HepG2 (cell line): Measurements from ENCODE around the gene MAGEH1. TPM values are rescaled to one million over a fixed set of nuclear protein-coding genes. Genes with fewer than 3 reads are reported as not detected.

Source experiments
- ATAC-seq: fragments of 200-7000 bp; cut with Tn5 transposase; 3 replicates; pipeline ENCODE4 v1.9.1; 2020; ENCODE audit warnings: mild to moderate bottlenecking, moderate library complexity
- Bru-seq: library from RNA; stranded (reverse); fragments of 400-500 nt; gene quantifications from one replicate; lab custom pipeline; 2021; lab: Mats Ljungman, UMichigan
- BruChase-seq, 2 experiments: library from RNA; stranded (reverse); fragments of 400-500 nt; gene quantifications; one replicate each; lab custom pipeline; 2021; lab: Mats Ljungman, UMichigan
- BruUV-seq: library from RNA; stranded (reverse); fragments of 400-500 nt; replicated peaks from 2 replicates; lab custom pipeline; 2021; lab: Mats Ljungman, UMichigan
- CTCF ChIA-PET: fragments of 300-600 bp; formaldehyde crosslinking; extraction: SDS; loops from one replicate; lab custom pipeline; 2021; ENCODE audit warnings: low total read pairs, inconsistent platforms, low intra/inter-chr PET ratio; lab: Yijun Ruan, JAX
- POLR2A ChIA-PET: fragments of 350-600 bp; sonication (Branson Sonifier 250); formaldehyde crosslinking; loops from one replicate; lab custom pipeline; 2020; ENCODE audit warnings: antibody characterized with exemption, inconsistent platforms; lab: Yijun Ruan, JAX
- DNase-seq: peaks from one replicate; pipeline ENCODE4 v3.0.0-alpha.2; 2015; ENCODE audit warnings: low spot score
- FAIRE-seq: peaks from 3 replicates; lab custom pipeline; 2011; peaks lifted over from hg19 to GRCh38; lab: Jason Lieb, UNC
- H2AFZ ChIP-seq: one replicate; pipeline ENCODE4 v1.6.1; 2011; ENCODE audit warnings: low read length, inconsistent platforms
- H3K27ac ChIP-seq: fragments of 300-600 bp; 3 replicates; pipeline ENCODE4 v1.8.0; 2011; ENCODE audit warnings: mixed run types, mild to moderate bottlenecking, mixed read lengths, low read length, inconsistent platforms; ENCODE audit not compliant: insufficient read depth; ENCODE audit errors: extremely low read length
- H3K27me3 ChIP-seq, 2 experiments: fragments of 200-600 bp in 1 of 2; 2 replicates in 1 of 2; 3 replicates in 1 of 2; pipeline versions ENCODE4 v1.6.0 to v1.8.0; 2011; ENCODE audit warnings: low read length in 2 of 2, mild to moderate bottlenecking in 2 of 2, moderate library complexity in 2 of 2, inconsistent platforms in 1 of 2; ENCODE audit not compliant: insufficient read depth in 2 of 2, control insufficient read depth in 1 of 2
- H3K36me3 ChIP-seq, 2 experiments: fragments of 200-600 bp in 1 of 2; replicated peaks in 1 of 2; 2 replicates in 1 of 2; 3 replicates in 1 of 2; pipeline versions ENCODE4 v1.5.1 to v1.8.0; 2011; ENCODE audit warnings: low read length in 2 of 2, inconsistent platforms in 1 of 2; ENCODE audit not compliant: insufficient read depth in 2 of 2, control insufficient read depth in 1 of 2
- H3K4me1 ChIP-seq: 2 replicates; pipeline ENCODE4 v1.5.1; 2012; ENCODE audit warnings: low read length, inconsistent platforms; ENCODE audit not compliant: insufficient read depth
- H3K4me2 ChIP-seq: 2 replicates; pipeline ENCODE4 v1.6.0; 2011; ENCODE audit warnings: low read depth, low read length, inconsistent platforms
- H3K4me3 ChIP-seq, 3 experiments: fragments of 200-600 bp in 1 of 3; sonication (generic), shearing (Covaris generic) in 1 of 3; replicated peaks in 1 of 3; 2 replicates each; pipeline ENCODE4 v1.5.1; 2011 to 2016; ENCODE audit warnings: low read length in 3 of 3, inconsistent platforms in 2 of 3, low read depth in 2 of 3, mild to moderate bottlenecking in 2 of 3, control low read depth in 1 of 3, mixed read lengths in 1 of 3; ENCODE audit not compliant: insufficient read depth in 1 of 3
- H3K79me2 ChIP-seq: one replicate; pipeline ENCODE4 v1.6.1; 2011; ENCODE audit warnings: low read length, inconsistent platforms; ENCODE audit not compliant: insufficient read depth
- H3K9ac ChIP-seq: 2 replicates; pipeline ENCODE4 v1.6.0; 2011; ENCODE audit warnings: mild to moderate bottlenecking, low read depth, low read length, inconsistent platforms; ENCODE audit not compliant: insufficient read depth
- H3K9me3 ChIP-seq: 2 replicates; pipeline ENCODE4 v1.5.1; 2012; ENCODE audit warnings: mild to moderate bottlenecking, low read length
- H4K20me1 ChIP-seq: 2 replicates; pipeline ENCODE4 v1.6.0; 2011; ENCODE audit warnings: inconsistent platforms, mild to moderate bottlenecking, low read length, moderate library complexity; ENCODE audit not compliant: insufficient read depth
- FOXA3 ChIP-seq: IDR thresholded peaks from 2 replicates; pipeline ENCODE4 v1.6.1; 2016; ENCODE audit warnings: missing genetic modification reagents, missing compliant biosample characterization
- FOXO1 ChIP-seq: sonication (generic); formaldehyde crosslinking; IDR thresholded peaks from 2 replicates; pipeline ENCODE4 v1.4.0; 2020; ENCODE audit warnings: missing genetic modification reagents
- MAFF ChIP-seq: IDR thresholded peaks from 2 replicates; pipeline ENCODE4 v1.6.1; 2011; ENCODE audit warnings: low read depth, low read length, improper control_type of control experiment
- NFRKB ChIP-seq: fragments of 450-650 bp; IDR thresholded peaks from 2 replicates; pipeline ENCODE4 v1.6.1; 2017
- PTBP1 ChIP-seq: fragments of 200-400 bp; formaldehyde crosslinking; IDR thresholded peaks from 2 replicates; pipeline ENCODE4 v1.6.1; 2018; ENCODE audit warnings: low read length, low read depth; ENCODE audit not compliant: poor library complexity, severe bottlenecking
- RBFOX2 ChIP-seq: fragments of 200-400 bp; formaldehyde crosslinking; IDR thresholded peaks from 2 replicates; pipeline ENCODE4 v1.6.1; 2017; ENCODE audit warnings: low read depth, mild to moderate bottlenecking, low read length
- ZFX ChIP-seq: sonication (generic); formaldehyde crosslinking; IDR thresholded peaks from 2 replicates; pipeline ENCODE4 v1.4.0; 2020; ENCODE audit warnings: mild to moderate bottlenecking, low read depth, missing genetic modification reagents, moderate library complexity
- ZNF180 ChIP-seq: sonication (generic); formaldehyde crosslinking; IDR thresholded peaks from 2 replicates; pipeline ENCODE4 v1.4.0; 2020; ENCODE audit warnings: low read depth, missing genetic modification reagents, borderline replicate concordance
- ZNF547 ChIP-seq: sonication (generic); formaldehyde crosslinking; IDR thresholded peaks from 2 replicates; pipeline ENCODE4 v1.5.1; 2020; ENCODE audit warnings: mild to moderate bottlenecking, missing genetic modification reagents
- WGBS: methylation state at CpG from one replicate; pipeline ENCODE4 v1.1.6; 2017; ENCODE audit warnings: low lambda C conversion rate; 5-methylcytosine and 5-hydroxymethylcytosine counted together
- in situ Hi-C: cut with HindIII; loops from 2 replicates; pipeline ENCODE4 v1.10.0; 2017; ENCODE audit warnings: low pct_unique_long_range_greater_than_20kb; ENCODE audit not compliant: extremely low pct_ligation_motif_present
- intact Hi-C: fragments of 100-400 bp; cut with micrococcal nuclease; formaldehyde crosslinking; loops from one replicate; pipeline ENCODE4 v1.10.0; 2022; ENCODE audit not compliant: unreplicated experiment
- long read RNA-seq, 2 experiments: library from RNA in 1 of 2; library from polyadenylated mRNA in 1 of 2; stranded (forward) in 1 of 2; unstranded in 1 of 2; transcript quantifications; one replicate each; pipeline ENCODE4 v2.0.0, GENCODE V29; 2019 to 2022
- polyA minus RNA-seq, 3 experiments: library from RNA; depleted of rRNA, polyadenylated mRNA; stranded (reverse); fragments of >200 nt; gene quantifications; 2 replicates each; pipeline ENCODE4 v1.2.3, GENCODE V29; 2011; ENCODE audit warnings: low replicate concordance in 1 of 3
- polyA plus RNA-seq, 8 experiments: library from polyadenylated mRNA; depleted of rRNA in 3 of 8; stranded (reverse) in 7 of 8; unstranded in 1 of 8; fragments of >200 nt; fragmentation: Illumina TruSeq in 4 of 8; extraction: Trizol in 4 of 8; gene quantifications; 2 replicates each; pipeline versions ENCODE4 v1.2.1 to v1.2.3, GENCODE V29; 2011 to 2016; ENCODE audit warnings: low read depth in 4 of 8, missing spikeins in 1 of 8, mixed read lengths in 1 of 8; ENCODE audit not compliant: insufficient read depth in 1 of 8
- total RNA-seq, 5 experiments: library from RNA; depleted of rRNA; stranded (reverse); fragments of >200 nt; fragmentation: Illumina TruSeq; extraction: Trizol; gene quantifications; 2 replicates each; pipeline ENCODE4 v1.2.3, GENCODE V29; 2016; ENCODE audit warnings: low read depth in 1 of 5
- TF ChIP-seq, protein P1 (sequence below): sonication (generic); IDR thresholded peaks from 2 replicates; pipeline ENCODE4 v1.6.1; 2016; ENCODE audit warnings: low read depth, borderline replicate concordance
- TF ChIP-seq, protein P2 (sequence below): sonication (generic); formaldehyde crosslinking; IDR thresholded peaks from 2 replicates; pipeline ENCODE4 v1.4.0; 2020; ENCODE audit warnings: low read depth, mild to moderate bottlenecking, missing genetic modification reagents
- TF ChIP-seq, protein P3 (sequence below): sonication (generic); formaldehyde crosslinking; IDR thresholded peaks from 2 replicates; pipeline ENCODE4 v1.9.0; 2021; ENCODE audit warnings: missing genetic modification reagents, borderline replicate concordance

Gene MAGEH1, protein sequence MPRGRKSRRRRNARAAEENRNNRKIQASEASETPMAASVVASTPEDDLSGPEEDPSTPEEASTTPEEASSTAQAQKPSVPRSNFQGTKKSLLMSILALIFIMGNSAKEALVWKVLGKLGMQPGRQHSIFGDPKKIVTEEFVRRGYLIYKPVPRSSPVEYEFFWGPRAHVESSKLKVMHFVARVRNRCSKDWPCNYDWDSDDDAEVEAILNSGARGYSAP
- total RNA-seq (2016; rRNA removed; fragmentation: Illumina TruSeq; extraction: Trizol): 3.0 and 5.0 TPM in 2 replicates
- 0.40 and 0.79 TPM in 2 replicates for total RNA-seq (2016; cell fraction: cytosol; rRNA removed; fragmentation: Illumina TruSeq; extraction: Trizol; ENCODE audit: low read depth)
- 4.2 and 6.3 TPM in 2 replicates for total RNA-seq (2016; cell fraction: insoluble cytoplasmic fraction; rRNA removed; fragmentation: Illumina TruSeq; extraction: Trizol)
- 1.0 and 1.5 TPM in 2 replicates for total RNA-seq (2016; cell fraction: membrane; rRNA removed; fragmentation: Illumina TruSeq; extraction: Trizol)
- 4.5 and 4.6 TPM in 2 replicates for total RNA-seq (2016; cell fraction: nucleus; rRNA removed; fragmentation: Illumina TruSeq; extraction: Trizol)
- polyA plus RNA-seq (2011; rRNA removed): 3.6 and 3.8 TPM in 2 replicates
- 3.6 and 3.8 TPM in 2 replicates for polyA plus RNA-seq (2011; cell fraction: cytosol; rRNA removed)
- polyA plus RNA-seq (2011; cell fraction: nucleus; rRNA removed): 0.82 and 1.1 TPM in 2 replicates
- polyA plus RNA-seq (2012): 2.7 and 3.3 TPM in 2 replicates
- polyA plus RNA-seq (2016; cell fraction: cytosol; fragmentation: Illumina TruSeq; extraction: Trizol; ENCODE audit: low read depth): 0.50 and 0.55 TPM in 2 replicates
- polyA plus RNA-seq (2016; cell fraction: insoluble cytoplasmic fraction; fragmentation: Illumina TruSeq; extraction: Trizol; ENCODE audit: low read depth): 3.4 and 3.6 TPM in 2 replicates
- 0.80 and 0.92 TPM in 2 replicates for polyA plus RNA-seq (2016; cell fraction: membrane; fragmentation: Illumina TruSeq; extraction: Trizol; ENCODE audit: low read depth)
- 6.1 and 9.2 TPM in 2 replicates for polyA plus RNA-seq (2016; cell fraction: nucleus; fragmentation: Illumina TruSeq; extraction: Trizol; ENCODE audit: insufficient read depth, low read depth)
- 1.5 TPM in 1 of 2 replicates, not detected in the other for polyA minus RNA-seq (2011; rRNA and poly(A)+ RNA removed; ENCODE audit: low replicate concordance)
- polyA minus RNA-seq (2011; cell fraction: cytosol; rRNA and poly(A)+ RNA removed): 1.1 and 1.7 TPM in 2 replicates
- polyA minus RNA-seq (2011; cell fraction: nucleus; rRNA and poly(A)+ RNA removed): 1.0 TPM in 1 of 2 replicates, not detected in the other
- percentile 38 among the genes with signal in this experiment for Bru-seq, nascent RNA
- percentile 76 among the genes with signal in this experiment for BruChase-seq, experiment 1, labeled RNA remaining after a 6-hour chase
- percentile 50 among the genes with signal in this experiment for BruChase-seq, experiment 2, labeled RNA remaining after a 2-hour chase
- long read RNA-seq, experiment 1, transcript MAGEH1-201 (1 exons, 1,462 nt): major isoform, 10 of 10 reads
- long read RNA-seq, experiment 1, partial matches to known transcripts: 0 of 10 reads
- long read RNA-seq, experiment 1, other reads (novel, unspliced or antisense): 0 of 10 reads
- long read RNA-seq, experiment 2, transcript MAGEH1-201 (1 exons, 1,462 nt): major isoform, 7 of 7 reads
- long read RNA-seq, experiment 2, partial matches to known transcripts: 0 of 7 reads
- long read RNA-seq, experiment 2, other reads (novel, unspliced or antisense): 0 of 7 reads

DNA sequence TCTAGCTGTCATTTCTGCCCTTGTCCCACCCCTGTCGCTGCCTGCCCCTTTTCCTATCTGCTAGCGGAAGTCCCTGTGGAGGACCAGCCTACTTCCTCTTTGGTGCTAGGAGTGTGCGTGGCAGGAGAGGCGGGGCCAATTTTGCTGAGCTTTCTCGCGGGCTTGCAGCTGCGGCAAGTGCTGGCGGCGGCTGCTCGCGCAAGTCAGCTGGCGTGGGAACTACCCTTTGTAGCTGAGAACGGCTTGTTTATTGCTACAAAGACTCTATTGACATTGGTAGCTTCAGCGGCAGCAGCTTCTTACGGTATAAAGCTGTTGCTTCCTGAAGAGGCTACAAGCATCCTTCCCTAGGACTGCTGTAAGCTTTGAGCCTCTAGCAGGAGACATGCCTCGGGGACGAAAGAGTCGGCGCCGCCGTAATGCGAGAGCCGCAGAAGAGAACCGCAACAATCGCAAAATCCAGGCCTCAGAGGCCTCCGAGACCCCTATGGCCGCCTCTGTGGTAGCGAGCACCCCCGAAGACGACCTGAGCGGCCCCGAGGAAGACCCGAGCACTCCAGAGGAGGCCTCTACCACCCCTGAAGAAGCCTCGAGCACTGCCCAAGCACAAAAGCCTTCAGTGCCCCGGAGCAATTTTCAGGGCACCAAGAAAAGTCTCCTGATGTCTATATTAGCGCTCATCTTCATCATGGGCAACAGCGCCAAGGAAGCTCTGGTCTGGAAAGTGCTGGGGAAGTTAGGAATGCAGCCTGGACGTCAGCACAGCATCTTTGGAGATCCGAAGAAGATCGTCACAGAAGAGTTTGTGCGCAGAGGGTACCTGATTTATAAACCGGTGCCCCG is at the start of gene MAGEH1:
MAGEH1 (plus strand) TSS at position 138 of the 843 bp plus-strand sequence; CDS start at position 386, 248 bp downstream.
- in situ Hi-C loops: no loop called here
- Histone ChIP-seq H3K4me1 (no peaks in the 10 kb centered on the region), H2AFZ (peak within 1 kb of the TSS; percentile 42), H3K79me2 (no peaks in the 10 kb centered on the region), H3K9ac (peak within 1 kb of the TSS; percentile 43; the same call in 1 of the 2 replicates), H3K27ac (no peak within 1 kb of the TSS), H4K20me1 (no peaks in the 10 kb centered on the region), H3K4me2 (peak within 1 kb of the TSS; percentile 74), H3K4me3 (peak within 1 kb of the TSS; percentile 49 to 64 (median 62); a peak in 5 of 6 replicates), H3K9me3 (no peaks in the 10 kb centered on the region), H3K27me3 (no peaks in the 10 kb centered on the region), H3K36me3 (no peaks in the 10 kb centered on the region)
- ChIA-PET POLR2A (no interaction called here), CTCF (no interaction called here)
- FAIRE-seq (peak; percentile 64), ATAC-seq (peak; percentile 98), DNase-seq (peak; percentile 52)
- 0% methylated on average over 10 of the region's 43 CpGs for WGBS
- intact Hi-C loops: no loop called here
- TSS peak; percentile 69 for BruUV-seq
- TF ChIP-seq ZFX (CRISPR knock-in tag) (0 out of 2 replicates have a peak, but pooled peaks have one; percentile 13), NFRKB (no peak), RBFOX2 (0 out of 2 replicates have a peak, but pooled peaks have one; percentile 24), FOXA3 (CRISPR knock-in tag) (no peak), ZNF180 (no peak), ZNF547 (no peak), MAFF (no peak), FOXO1 (CRISPR knock-in tag) (no peak), PTBP1 (no peak)
- TF ChIP-seq, protein P1, sequence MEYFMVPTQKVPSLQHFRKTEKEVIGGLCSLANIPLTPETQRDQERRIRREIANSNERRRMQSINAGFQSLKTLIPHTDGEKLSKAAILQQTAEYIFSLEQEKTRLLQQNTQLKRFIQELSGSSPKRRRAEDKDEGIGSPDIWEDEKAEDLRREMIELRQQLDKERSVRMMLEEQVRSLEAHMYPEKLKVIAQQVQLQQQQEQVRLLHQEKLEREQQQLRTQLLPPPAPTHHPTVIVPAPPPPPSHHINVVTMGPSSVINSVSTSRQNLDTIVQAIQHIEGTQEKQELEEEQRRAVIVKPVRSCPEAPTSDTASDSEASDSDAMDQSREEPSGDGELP: no peak
- TF ChIP-seq, protein P2, sequence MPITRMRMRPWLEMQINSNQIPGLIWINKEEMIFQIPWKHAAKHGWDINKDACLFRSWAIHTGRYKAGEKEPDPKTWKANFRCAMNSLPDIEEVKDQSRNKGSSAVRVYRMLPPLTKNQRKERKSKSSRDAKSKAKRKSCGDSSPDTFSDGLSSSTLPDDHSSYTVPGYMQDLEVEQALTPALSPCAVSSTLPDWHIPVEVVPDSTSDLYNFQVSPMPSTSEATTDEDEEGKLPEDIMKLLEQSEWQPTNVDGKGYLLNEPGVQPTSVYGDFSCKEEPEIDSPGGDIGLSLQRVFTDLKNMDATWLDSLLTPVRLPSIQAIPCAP (CRISPR knock-in tag): no peak
- TF ChIP-seq, protein P3, sequence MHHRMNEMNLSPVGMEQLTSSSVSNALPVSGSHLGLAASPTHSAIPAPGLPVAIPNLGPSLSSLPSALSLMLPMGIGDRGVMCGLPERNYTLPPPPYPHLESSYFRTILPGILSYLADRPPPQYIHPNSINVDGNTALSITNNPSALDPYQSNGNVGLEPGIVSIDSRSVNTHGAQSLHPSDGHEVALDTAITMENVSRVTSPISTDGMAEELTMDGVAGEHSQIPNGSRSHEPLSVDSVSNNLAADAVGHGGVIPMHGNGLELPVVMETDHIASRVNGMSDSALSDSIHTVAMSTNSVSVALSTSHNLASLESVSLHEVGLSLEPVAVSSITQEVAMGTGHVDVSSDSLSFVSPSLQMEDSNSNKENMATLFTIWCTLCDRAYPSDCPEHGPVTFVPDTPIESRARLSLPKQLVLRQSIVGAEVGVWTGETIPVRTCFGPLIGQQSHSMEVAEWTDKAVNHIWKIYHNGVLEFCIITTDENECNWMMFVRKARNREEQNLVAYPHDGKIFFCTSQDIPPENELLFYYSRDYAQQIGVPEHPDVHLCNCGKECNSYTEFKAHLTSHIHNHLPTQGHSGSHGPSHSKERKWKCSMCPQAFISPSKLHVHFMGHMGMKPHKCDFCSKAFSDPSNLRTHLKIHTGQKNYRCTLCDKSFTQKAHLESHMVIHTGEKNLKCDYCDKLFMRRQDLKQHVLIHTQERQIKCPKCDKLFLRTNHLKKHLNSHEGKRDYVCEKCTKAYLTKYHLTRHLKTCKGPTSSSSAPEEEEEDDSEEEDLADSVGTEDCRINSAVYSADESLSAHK: no peak
